ENCODE data around the gene MTTP.

DNA sequence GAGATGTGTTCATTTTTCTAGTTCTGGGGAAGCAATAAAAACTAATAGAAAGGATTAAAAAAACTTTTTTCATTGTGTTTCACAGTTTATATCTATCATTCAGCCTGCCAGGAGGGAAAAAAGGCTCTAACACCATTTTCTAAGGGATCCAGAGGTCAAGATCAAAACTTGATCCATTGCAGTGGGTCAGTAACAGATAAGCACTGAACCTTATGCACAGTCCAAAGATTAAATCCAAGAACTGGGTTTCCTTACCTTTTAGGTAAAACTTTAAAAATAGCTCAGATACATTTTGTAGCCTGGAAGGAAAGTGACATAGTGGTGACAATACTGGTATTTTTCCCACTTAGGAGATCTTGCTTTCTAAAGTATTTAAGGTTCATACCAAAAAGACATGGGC lies 12.7 kb downstream of the MTTP start:
- TF ChIP-seq, protein P1, sequence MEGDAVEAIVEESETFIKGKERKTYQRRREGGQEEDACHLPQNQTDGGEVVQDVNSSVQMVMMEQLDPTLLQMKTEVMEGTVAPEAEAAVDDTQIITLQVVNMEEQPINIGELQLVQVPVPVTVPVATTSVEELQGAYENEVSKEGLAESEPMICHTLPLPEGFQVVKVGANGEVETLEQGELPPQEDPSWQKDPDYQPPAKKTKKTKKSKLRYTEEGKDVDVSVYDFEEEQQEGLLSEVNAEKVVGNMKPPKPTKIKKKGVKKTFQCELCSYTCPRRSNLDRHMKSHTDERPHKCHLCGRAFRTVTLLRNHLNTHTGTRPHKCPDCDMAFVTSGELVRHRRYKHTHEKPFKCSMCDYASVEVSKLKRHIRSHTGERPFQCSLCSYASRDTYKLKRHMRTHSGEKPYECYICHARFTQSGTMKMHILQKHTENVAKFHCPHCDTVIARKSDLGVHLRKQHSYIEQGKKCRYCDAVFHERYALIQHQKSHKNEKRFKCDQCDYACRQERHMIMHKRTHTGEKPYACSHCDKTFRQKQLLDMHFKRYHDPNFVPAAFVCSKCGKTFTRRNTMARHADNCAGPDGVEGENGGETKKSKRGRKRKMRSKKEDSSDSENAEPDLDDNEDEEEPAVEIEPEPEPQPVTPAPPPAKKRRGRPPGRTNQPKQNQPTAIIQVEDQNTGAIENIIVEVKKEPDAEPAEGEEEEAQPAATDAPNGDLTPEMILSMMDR (conservative IDR thresholded peaks at IDR 0.05 in 1 of 2, IDR thresholded peaks at IDR 0.05 in 1 of 2; ENCODE audit: low read depth in 1 of 2, low read length in 2 of 2) = no peak
- no peak for TF ChIP-seq EZH2 (IDR thresholded peaks at IDR 0.05; ENCODE audit: low read length, missing control alignments)
